DMS153 treated with DMSO at 0.1 percent for 48 hours (cell line): ENCODE measurements around the gene F2RL3.

Source experiments
- DNase-seq: peaks from one replicate; lab custom pipeline; 2025; ENCODE audit not compliant: unreplicated experiment; lab: John Stamatoyannopoulos, UW

Gene F2RL3

DNA sequence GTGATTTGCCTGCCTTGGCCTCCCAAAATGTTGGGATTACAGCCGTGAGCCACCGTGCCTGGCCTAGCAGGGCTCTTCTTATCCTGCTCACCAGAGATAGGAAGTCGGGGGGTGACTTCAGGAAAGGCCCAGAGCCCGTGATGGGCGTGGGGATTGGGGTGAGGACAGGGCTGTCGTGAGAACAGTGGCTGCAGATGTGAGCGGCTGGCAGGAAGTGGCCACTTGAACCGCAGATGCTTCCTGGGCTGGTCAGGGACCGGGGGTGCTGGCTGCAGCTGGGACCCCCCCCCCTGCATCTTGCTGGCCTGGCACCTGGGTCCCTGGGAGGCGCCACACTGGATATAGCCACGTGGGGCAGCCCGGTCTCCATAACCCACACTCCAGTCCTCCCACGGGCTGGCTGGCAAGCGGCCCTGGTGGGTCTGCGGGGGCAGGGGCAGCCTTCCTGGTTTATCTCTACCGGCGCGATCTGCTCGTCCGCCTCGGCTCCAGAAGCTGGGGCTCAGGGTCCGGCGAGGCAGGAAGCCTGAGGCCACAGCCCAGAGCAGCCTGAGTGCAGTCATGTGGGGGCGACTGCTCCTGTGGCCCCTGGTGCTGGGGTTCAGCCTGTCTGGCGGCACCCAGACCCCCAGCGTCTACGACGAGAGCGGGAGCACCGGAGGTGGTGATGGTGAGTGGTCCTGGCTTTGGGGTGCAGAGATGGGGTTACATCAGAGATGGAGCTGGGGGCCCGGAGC lies at the start of gene F2RL3:
Gene F2RL3 (plus strand): TSS at position 371 of the 737 bp plus-strand sequence. CDS start 191 bp downstream, at position 562.
- peak; percentile 3 for DNase-seq

DNA sequence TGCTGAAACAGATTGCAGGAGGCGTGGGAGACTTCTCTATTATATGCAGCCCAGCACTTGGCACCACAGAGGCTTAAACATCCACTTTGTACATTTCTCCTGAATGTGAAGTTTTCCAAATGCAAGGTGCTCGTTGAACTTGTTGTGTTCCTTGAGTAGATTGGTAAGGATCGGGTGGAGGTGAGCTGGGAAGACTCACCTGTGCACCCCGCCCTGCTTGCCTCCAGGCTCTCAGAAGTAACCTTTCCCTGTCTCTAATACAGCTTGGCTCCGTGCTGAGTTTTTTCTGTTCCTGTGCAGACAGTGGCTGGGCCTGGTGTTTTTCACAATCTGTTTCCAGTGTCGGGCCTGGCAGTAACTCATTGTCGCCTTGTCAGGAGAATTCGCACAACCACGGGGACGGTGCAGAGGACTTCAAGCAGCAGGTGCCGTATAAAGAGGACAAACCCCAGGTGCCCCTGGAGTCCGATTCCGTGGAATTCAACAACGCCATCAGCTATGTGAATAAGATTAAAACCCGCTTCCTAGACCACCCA lies 47.3 kb upstream of the F2RL3 start:
- DNase-seq: no peak

DNA sequence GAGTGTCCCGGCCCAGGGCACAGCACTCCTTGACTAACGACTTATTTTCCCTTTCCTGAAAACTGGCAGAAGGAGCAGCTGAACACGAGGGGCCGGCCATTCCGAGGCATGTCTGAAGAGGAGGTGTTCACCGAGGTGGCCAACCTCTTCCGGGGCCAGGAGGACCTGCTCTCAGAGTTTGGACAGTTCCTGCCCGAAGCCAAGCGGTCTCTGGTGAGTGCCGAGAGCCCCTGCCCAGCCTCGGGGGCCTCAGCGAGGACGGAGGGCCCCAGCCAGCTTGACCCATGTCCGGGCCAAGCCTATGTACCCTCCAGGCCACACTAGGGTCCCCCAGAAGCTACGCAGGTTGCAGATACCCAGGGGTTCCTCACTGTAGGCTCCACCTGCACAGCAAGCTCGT lies 41.9 kb upstream of the F2RL3 start:
- DNase-seq: no peak

DNA sequence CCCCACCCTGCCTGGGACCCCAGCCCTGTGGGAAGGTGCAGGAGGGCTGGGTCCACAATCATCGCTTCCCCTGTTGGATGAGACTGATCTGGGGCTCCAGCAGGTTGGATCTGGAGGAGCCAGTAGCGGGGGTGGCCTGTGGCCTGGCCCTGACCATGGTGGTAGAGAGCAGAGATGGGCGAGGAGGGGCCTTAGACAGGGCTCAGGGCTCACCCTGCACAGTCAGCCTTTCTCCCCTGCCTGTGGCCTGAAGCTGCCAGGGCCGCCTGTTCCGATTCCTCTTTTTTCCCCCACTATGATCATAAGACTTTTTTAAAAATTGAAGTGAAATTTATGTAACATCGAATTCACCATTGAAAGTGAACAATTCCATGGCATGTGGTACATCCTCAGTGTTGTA lies 41.4 kb upstream of the F2RL3 start:
- no peak for DNase-seq

DNA sequence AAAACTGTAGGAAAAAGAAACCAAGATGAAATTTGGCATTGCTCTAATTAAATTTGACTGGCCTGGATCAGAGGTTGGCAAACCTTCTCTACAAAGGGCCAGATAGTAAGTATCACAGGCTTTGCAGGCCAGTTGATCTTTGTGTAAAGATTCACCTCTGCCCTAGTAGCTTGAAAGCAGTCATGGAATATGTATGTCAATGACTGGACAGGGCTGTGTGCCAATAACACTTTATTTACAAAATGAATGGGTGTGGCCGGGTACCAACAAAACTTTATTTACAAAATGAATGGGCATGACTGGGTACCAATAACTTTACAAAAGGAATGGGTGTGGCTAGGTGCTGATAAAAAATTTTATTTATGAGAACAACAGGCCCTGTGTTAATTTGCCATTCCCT lies 39.6 kb upstream of the F2RL3 start:
- no peak for DNase-seq

DNA sequence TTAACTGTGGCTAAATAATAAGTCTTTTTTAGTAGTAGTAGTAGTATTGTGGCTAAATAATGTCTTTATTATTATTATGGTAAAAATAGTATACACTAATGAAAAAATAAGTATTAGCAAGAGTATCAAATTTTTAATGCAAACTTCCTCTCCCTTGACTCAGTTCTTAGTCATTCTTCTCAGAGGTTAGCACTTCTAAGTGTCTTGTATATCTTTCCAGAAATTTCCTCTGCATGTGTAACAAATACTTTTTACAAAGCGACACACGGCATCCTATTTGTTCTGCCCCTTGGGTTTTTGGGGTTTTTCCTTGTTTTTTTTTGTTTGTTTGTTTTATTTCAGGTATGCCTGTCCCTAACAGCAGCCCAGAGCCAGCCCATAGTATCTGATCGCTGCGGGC lies 38.7 kb upstream of the F2RL3 start:
- no peak for DNase-seq

DNA sequence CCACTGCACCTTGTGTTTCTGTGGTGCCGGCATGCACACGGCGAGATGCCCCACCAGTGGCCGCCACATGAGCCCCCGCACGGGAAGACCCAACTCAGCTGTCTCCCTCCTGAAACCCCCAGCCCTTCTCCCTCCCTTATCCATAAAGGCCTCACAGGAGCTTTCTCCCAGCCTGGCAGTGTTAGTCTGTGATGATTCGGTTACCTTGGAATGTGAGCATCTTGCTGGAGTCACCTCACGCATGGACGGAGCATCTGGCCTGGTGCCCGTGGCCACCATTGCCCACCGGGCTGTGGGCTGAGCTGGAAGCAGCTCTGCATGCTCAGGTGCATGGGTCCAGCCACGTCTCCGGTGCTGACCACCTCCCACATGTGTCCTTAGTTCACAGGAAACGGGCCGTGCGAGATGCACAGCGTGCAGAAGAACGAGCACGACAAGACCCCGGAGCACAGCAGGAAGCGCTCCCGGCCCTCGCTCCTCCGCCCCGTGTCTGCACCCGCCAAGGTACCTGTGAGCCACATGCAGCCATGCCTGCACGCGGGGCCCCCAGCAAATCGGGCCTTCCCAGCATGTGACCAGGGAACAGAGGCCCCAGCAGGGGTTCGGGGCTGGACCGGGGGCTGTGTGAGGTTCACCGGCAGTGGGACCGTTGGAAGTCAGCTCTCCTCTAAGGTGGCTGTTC lies 37.6 kb upstream of the F2RL3 start:
- no peak for DNase-seq

DNA sequence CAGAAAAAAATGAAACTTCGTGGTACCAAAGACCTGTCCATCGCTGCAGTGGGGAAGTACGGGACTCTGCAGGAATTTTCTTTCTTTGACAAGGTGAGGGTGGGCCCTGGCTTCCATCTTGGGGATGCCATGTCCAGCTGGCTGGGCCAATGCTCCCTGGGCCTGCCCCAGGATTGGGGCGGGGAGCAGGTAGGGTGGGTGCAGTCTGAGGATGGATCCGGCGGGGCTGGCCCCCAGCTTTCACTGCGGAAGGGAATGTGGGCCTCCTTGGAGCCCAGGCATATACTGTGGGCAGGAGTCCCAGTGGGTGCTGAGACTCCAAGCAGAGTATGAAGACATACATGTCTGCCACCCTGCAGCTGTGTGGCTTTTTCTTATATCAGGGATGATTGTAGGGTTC lies 35.7 kb upstream of the F2RL3 start:
- DNase-seq: no peak

DNA sequence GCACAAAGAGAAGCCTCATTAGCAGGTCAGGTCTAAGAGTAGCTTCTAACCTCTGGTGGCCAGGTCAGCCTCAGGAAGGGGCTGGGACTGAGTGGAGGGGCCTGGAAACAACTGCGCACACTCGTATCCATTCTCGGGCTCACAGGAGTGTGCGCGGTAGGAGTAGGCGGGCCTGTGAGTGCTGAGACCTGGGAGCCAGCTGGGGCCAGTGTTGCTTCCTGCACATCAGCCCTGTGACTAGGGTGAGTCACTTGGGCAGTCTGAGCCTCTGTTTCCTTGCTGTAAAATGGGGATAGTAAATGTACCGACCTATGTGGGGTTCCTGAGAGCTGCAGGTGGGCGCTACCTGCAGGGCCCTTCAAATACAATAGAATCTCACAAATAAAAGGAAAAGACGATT lies 32.7 kb upstream of the F2RL3 start:
- no peak for DNase-seq

DNA sequence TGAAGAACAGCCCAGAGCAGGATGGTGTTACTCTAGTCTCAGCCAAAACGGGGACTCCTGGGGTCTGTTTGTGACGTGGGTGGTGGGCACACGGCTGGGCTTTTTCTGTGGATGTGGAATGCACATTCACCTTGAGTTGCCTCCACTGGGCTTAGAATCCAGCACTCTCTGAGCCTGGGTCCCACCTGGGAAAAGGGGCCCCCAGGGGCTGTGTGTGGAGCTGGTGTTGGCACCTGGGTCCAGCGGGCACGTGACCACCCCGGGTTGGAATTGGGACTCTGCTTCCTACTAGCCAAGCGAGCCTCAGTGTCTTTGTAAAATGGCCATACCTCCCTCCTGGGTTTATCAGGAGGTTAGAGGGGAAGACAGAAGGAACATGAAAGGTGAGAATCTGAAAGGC lies 29.2 kb upstream of the F2RL3 start:
- DNase-seq: no peak

DNA sequence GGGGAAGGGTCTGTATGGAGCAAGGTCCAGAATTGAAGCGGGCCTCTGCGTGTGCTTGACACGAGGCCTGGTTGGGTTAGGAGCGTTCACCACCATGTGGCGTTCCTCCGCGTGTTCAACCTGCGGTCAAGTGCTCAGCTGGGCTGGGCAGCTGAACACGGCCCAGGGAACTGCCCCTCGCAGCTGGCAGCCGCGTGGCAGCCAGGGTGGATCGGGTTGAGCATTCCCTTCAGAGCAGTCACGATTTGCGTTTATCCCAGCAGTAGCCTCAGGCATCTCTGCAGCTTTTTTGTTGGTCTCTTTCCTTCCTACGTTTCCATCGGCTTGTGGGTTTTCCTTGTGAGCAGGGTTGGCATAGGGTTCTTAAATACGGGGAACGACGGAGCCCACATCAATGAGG lies 28.7 kb upstream of the F2RL3 start:
- no peak for DNase-seq

DNA sequence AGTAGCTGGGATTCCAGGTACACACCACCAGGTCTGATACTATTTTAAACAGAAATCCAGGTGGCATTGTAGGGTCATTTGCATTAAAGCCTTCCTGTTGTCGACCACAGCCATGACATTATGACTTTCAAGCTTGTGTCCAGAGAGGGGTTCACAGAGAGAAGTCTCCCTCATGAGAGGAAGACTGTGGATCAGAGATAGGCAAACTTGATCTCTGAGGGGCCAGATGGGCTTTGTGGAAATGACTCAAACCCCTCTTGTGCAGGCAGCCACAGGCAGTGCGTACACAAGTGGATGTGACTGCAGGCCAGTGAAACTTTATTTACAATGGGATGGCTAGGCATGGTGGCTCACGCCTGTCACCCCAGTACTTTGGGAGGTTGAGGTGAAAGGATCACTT lies 27.8 kb upstream of the F2RL3 start:
- DNase-seq: no peak

DNA sequence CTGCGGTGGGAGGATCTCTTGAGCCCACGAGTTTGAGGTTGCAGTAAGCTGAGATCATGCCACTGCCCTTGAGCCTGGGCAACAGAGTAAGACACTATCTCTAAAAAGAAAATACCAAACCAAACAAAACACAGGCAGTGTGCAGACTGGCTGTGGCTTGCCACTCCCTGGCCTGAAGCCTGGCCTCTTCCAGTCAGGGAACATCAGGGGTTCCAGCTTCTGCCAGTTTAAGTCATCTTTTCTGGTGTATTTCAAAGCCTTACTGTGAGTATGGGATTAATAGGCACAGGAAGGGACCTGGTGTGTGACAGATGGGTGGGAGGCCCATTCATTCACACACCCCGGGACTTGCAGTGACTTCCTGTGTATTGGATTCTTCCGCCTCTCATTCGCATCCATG lies 27.0 kb upstream of the F2RL3 start:
- no peak for DNase-seq

DNA sequence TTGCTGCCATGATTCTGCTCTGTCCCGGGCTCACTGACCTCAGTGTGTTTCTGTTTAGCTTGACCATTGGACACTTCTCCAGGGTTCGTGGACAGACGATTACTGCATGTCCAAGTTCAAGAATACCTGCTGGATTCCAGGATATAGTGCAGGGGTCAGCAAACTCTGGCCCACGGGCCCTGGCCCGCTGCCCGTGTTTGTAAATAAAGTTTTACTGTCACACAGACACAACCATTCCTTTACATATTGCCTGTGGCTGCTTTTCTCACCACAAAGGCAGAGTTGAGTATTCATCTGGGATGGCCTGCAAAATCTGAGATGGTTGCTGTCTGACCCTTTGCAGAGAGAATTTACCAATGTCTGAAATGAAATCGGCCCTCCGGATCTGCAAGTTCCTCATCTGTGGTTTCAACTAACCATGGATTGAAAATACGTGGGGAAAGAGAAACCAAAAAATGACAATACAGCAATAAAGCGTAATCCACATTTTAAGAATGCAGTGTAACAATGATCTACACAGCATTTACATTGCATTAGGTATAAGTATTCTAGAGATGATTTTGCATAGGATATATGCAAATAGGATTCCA lies 25.9 kb upstream of the F2RL3 start:
- no peak for DNase-seq

DNA sequence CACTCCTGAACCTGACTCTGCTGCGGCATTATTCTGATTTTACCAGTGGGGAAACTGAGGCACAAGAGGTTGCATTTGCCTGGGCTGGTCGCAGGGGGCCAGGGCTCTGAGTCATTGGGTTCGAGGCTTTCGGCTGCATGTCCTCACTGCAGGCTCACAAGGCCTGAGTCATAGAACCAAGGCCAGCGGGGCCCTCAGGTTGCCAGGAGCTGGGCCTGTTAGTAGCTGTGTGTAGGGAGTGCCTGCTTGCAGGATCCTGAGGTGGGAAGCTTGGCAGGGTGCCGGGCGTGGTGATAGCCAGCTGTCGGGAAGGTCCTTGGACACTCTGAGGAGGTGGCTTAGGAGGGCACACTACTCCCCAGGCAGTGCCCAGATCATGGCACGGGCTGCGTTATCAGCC lies 21.6 kb upstream of the F2RL3 start:
- no peak for DNase-seq

DNA sequence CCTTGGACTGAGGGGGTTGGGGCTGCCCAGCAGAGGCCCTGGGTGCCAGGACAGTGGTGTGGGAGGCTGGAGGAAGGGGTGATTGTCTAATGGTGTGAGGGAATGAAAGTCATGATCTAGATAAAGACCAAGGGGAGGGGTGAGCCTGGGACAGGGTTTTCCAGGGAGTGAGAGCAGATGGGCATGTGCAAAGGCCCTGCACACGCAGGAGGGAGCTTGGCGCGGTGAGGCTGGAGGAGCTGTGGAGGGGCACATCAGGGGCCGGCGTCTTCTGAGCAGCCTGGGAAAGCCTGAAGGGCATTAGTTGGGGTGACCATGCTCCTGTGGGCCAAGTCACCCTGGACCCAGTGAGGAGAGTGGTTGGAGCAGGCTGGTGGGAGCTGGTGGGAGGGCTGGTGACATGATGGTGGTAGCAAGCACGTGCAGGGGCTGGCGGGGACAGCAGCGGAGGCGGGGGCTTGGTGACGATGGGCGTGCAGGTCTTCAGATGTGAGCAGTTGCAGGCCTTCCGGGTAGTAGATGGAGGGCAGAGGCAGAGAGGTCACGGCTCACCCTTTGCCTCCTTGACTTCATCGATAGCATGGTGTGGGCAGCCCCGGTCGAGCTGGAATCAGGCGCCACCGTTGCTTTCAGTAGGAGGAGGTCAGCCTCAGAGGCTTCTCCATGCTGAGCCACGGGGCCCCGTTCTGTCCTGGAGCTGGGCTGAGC lies 20.2 kb upstream of the F2RL3 start:
- no peak for DNase-seq

DNA sequence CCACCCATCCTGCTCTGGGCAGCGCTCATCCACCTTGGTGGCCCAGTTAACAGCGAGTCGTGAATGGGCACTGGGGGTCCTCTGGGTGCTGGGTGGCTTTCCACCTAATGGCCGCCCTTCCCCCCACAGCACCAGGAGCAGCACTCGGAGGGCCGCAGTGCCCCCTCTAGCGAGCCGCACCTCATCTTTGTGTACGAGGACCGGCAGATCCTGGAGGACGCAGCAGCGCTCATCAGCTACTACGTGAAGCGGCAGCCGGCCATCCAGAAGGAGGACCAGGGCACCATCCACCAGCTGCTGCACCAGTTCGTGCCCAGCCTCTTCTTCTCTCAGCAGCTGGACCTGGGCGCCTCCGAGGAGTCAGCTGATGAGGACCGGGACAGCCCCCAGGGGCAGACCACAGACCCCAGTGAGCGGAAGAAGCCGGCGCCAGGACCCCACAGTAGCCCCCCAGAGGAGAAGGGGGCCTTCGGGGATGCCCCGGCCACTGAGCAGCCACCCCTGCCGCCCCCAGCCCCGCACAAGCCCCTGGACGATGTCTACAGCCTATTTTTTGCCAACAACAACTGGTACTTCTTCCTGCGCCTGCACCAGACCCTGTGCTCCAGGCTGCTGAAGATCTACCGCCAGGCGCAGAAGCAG lies 19.3 kb upstream of the F2RL3 start:
- no peak for DNase-seq

DNA sequence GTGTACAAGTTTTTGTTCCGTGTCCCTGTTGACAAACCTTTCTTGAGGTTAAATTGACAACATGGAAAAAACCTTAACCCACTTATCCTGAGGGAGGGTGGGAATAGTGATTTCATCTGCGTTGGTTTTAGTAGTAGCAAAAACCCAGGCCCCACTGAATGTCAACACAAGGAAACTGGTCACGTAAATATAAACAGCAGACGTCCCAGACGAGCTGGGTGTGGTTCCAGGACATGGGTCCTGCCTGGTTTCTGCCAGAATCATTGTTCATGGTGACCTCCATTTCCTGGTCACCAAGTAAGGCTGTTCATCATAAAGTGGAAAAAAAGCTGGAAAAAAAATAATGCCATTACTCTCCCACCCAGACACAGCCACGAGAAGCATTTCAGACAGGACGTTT lies 16.9 kb upstream of the F2RL3 start:
- no peak for DNase-seq

DNA sequence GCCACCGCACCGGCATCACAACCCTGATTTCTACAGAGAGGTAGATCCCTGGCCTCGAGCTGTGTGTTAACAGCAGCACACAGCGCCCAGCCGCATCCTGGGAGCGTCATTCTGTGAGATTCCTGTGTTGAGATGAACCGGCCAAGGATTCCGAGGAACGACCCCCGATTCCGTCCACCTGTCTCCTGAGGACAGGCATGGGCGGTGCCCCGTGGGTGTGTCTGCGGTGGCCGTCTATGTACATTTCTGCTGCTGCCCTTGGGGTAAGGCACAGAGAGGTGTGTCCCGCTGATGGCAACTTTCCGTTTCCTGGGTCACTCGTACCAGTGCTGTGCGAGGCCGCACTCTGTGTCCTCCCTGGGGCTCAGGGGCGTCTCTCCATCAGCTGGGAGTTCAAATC lies 16.1 kb upstream of the F2RL3 start:
- DNase-seq: no peak

DNA sequence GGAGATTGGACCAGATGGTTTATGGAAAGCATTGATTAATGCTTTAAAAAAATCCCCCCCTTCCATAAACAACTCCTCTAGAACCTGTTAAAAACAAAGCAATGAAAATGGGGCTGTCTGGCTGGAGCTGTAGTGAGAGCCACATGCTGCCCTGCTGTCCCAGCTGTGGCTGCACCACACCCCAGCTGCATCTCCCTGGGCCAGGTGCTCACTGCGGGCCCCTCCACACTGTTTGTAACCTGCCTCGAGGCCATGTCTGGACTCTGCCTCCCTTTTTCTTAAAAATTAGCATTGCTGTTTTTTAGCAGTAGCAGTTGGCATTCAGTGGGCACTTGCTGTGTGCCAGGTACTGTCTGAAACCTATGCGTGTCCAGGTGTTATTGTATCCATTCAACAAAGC lies 15.2 kb upstream of the F2RL3 start:
- no peak for DNase-seq
